Sigmoid colon (tissue), 4 donors: ENCODE results near the gene CFAP45.
A peak's percentile ranks its signal among the peaks of the same experiment; 100 is the strongest.

ENCODE experiments used
- EP300 ChIP-seq, 4 donors: sonication (generic); formaldehyde crosslinking; IDR thresholded peaks; one replicate each; pipeline ENCODE4 v1.6.1; 2017; ENCODE audit warnings: antibody characterized with exemption in 4 of 4
- POLR2A ChIP-seq, 2 donors: fragments of 450-650 bp; IDR thresholded peaks; one replicate each; pipeline ENCODE4 v1.6.1; 2016; ENCODE audit warnings: antibody characterized with exemption in 2 of 2, mild to moderate bottlenecking in 2 of 2, moderate library complexity in 2 of 2
- POLR2AphosphoS5 ChIP-seq, 4 donors: sonication (generic); formaldehyde crosslinking; IDR thresholded peaks; one replicate each; pipeline ENCODE4 v1.6.1; 2017; ENCODE audit warnings: antibody characterized with exemption in 4 of 4
- TF ChIP-seq, protein P1 (sequence below), 4 experiments: fragments of 450-650 bp in 3 of 4; fragments of 200-600 bp in 1 of 4; IDR thresholded peaks; one replicate each; pipeline ENCODE4 v1.5.1; 2016 to 2019; ENCODE audit warnings: antibody characterized with exemption in 4 of 4, mild to moderate bottlenecking in 3 of 4, moderate library complexity in 2 of 4

GRCh38 chr1:159900086-159900680 is at the start of gene CFAP45:
- no peak for TF ChIP-seq POLR2A (IDR thresholded peaks at IDR 0.05)
- TF ChIP-seq, protein P1, sequence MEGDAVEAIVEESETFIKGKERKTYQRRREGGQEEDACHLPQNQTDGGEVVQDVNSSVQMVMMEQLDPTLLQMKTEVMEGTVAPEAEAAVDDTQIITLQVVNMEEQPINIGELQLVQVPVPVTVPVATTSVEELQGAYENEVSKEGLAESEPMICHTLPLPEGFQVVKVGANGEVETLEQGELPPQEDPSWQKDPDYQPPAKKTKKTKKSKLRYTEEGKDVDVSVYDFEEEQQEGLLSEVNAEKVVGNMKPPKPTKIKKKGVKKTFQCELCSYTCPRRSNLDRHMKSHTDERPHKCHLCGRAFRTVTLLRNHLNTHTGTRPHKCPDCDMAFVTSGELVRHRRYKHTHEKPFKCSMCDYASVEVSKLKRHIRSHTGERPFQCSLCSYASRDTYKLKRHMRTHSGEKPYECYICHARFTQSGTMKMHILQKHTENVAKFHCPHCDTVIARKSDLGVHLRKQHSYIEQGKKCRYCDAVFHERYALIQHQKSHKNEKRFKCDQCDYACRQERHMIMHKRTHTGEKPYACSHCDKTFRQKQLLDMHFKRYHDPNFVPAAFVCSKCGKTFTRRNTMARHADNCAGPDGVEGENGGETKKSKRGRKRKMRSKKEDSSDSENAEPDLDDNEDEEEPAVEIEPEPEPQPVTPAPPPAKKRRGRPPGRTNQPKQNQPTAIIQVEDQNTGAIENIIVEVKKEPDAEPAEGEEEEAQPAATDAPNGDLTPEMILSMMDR (IDR thresholded peaks at IDR 0.05): no peak
- no peak for TF ChIP-seq EP300 (IDR thresholded peaks at IDR 0.05)
- peak in 1 of 4 donors; percentile 45 for TF ChIP-seq POLR2AphosphoS5 (IDR thresholded peaks at IDR 0.05)
